CD4-positive, CD25-positive, alpha-beta regulatory T cell (primary cell): ENCODE results near the gene RAB23. TPM values are rescaled to one million over a fixed set of nuclear protein-coding genes. Genes with fewer than 3 reads are reported as not detected.

Experiments used
- ATAC-seq, 2 donors: fragments of 150-1000 bp; cut with Tn5 transposase; one replicate each; pipeline ENCODE4 v1.10.0; 2021; ENCODE audit warnings: low read depth in 2 of 2, moderate number of reproducible peaks in 2 of 2, moderate library complexity in 1 of 2
- DNase-seq, 3 donors: peaks; one replicate each; pipeline versions ENCODE4 v3.0.0 to v3.0.0-alpha.2; 2012 to 2022; ENCODE audit warnings: mixed read lengths in 1 of 3
- H3K27ac ChIP-seq: one replicate; pipeline ENCODE4 v1.7.0; 2013; ENCODE audit warnings: mild to moderate bottlenecking, low read length; ENCODE audit not compliant: insufficient read depth, poor library complexity, severe bottlenecking
- H3K27me3 ChIP-seq: one replicate; pipeline ENCODE4 v1.7.0; 2013; ENCODE audit warnings: low read length; ENCODE audit not compliant: control insufficient read depth, insufficient read depth
- H3K36me3 ChIP-seq: one replicate; pipeline ENCODE4 v1.7.0; 2013; ENCODE audit warnings: mild to moderate bottlenecking, low read length, moderate library complexity; ENCODE audit not compliant: control insufficient read depth, insufficient read depth
- H3K4me1 ChIP-seq: 2 replicates; pipeline ENCODE4 v1.7.0; 2013; ENCODE audit warnings: mild to moderate bottlenecking, low read length; ENCODE audit not compliant: insufficient read depth, control insufficient read depth, poor library complexity, severe bottlenecking
- H3K4me3 ChIP-seq: one replicate; pipeline ENCODE4 v1.7.0; 2013; ENCODE audit warnings: low read depth, mild to moderate bottlenecking, low read length, moderate library complexity
- H3K9me3 ChIP-seq, 2 experiments: 1 replicate in 1 of 2; 2 replicates in 1 of 2; pipeline ENCODE4 v1.7.0; 2013; ENCODE audit warnings: low read length in 2 of 2, mild to moderate bottlenecking in 1 of 2, moderate library complexity in 1 of 2; ENCODE audit not compliant: control insufficient read depth in 2 of 2
- H3K27ac Mint-ChIP-seq, 3 donors: one replicate each; pipeline ENCODE4 v1.8.0; 2020 to 2022; ENCODE audit warnings: mild to moderate bottlenecking in 3 of 3, mixed read lengths in 3 of 3, moderate library complexity in 2 of 3
- H3K27me3 Mint-ChIP-seq: one replicate; pipeline ENCODE4 v1.8.0; 2022; ENCODE audit warnings: mild to moderate bottlenecking, mixed read lengths
- H3K36me3 Mint-ChIP-seq: one replicate; pipeline ENCODE4 v1.8.0; 2020; ENCODE audit warnings: mixed read lengths
- H3K4me1 Mint-ChIP-seq, 4 donors: one replicate each; pipeline ENCODE4 v1.8.0; 2020 to 2022; ENCODE audit warnings: mixed read lengths in 4 of 4, mild to moderate bottlenecking in 1 of 4
- H3K4me3 Mint-ChIP-seq, 4 donors: one replicate each; pipeline ENCODE4 v1.8.0; 2020 to 2022; ENCODE audit warnings: mild to moderate bottlenecking in 4 of 4, mixed read lengths in 4 of 4, moderate library complexity in 3 of 4
- H3K9me3 Mint-ChIP-seq, 7 donors: one replicate each; pipeline ENCODE4 v1.8.0; 2020 to 2022; ENCODE audit warnings: mixed read lengths in 7 of 7, mild to moderate bottlenecking in 3 of 7, moderate library complexity in 2 of 7
- polyA plus RNA-seq, 4 donors: library from polyadenylated mRNA; unstranded; fragments of 300-500 nt; fragmentation: Illumina TruSeq; gene quantifications; one replicate each; pipeline ENCODE4 v1.2.3, GENCODE V29; 2021
- total RNA-seq: library from RNA; stranded (reverse); gene quantifications from one replicate; pipeline ENCODE4 v1.2.3, GENCODE V29; 2022

Gene RAB23
- total and polyA plus RNA-seq, 5 donors from 2014 or later: 0.07 to 0.56 (median 0.28) TPM; not detected in 1

GRCh38 chr6:57177545-57178265 is 44.4 kb downstream of the RAB23 start:
- no peaks in the 10 kb centered on the region for H3K9me3 Mint-ChIP-seq
- no peak overlapping the region for H3K27ac ChIP-seq
- H3K4me1 ChIP-seq: peaks cover 11% of the 10 kb centered on the region
- H3K36me3 Mint-ChIP-seq: peaks cover 7% of the 10 kb centered on the region
- H3K27ac Mint-ChIP-seq: peak overlapping the region in 2 of 3 donors; percentile 15 to 18
- no peak for ATAC-seq
- peaks cover 22 to 36% (median 24%) of the 10 kb centered on the region in 4 donors for H3K4me1 Mint-ChIP-seq
- DNase-seq: no peak
- H3K27me3 Mint-ChIP-seq: no peaks in the 10 kb centered on the region
- H3K4me3 ChIP-seq: no peak overlapping the region
- H3K4me3 Mint-ChIP-seq: no peak overlapping the region
- peaks cover 3% of the 10 kb centered on the region for H3K36me3 ChIP-seq
- no peaks in the 10 kb centered on the region for H3K27me3 ChIP-seq
- H3K9me3 ChIP-seq: no peaks in the 10 kb centered on the region

- Mint-ChIP-seq H3K4me3 (peak overlapping the region in 2 of 4 donors; percentile 7 to 94), H3K9me3 (no peaks in the 10 kb centered on the region), H3K4me1 (peaks cover 24 to 51% (median 28%) of the 10 kb centered on the region in 4 donors), H3K36me3 (no peaks in the 10 kb centered on the region), H3K27ac (peak overlapping the region in 1 of 3 donors; percentile 92), H3K27me3 (no peaks in the 10 kb centered on the region)
- Histone ChIP-seq H3K4me1 (peaks cover 22% of the 10 kb centered on the region), H3K27me3 (no peaks in the 10 kb centered on the region), H3K27ac (no peak overlapping the region), H3K36me3 (no peaks in the 10 kb centered on the region), H3K4me3 (peak overlapping the region; percentile 90), H3K9me3 (no peaks in the 10 kb centered on the region)
- no peak for ATAC-seq
- no peak for DNase-seq
Observed at GRCh38 chr6:57174511-57174907, 47.6 kb downstream of the RAB23 start.

- Histone ChIP-seq H3K27ac (peak overlapping the region; percentile 88), H3K9me3 (no peaks in the 10 kb centered on the region), H3K36me3 (no peaks in the 10 kb centered on the region), H3K4me1 (peaks cover 22% of the 10 kb centered on the region), H3K4me3 (peak overlapping the region; percentile 90), H3K27me3 (no peaks in the 10 kb centered on the region)
- no peak for ATAC-seq
- Mint-ChIP-seq H3K36me3 (no peaks in the 10 kb centered on the region), H3K9me3 (no peaks in the 10 kb centered on the region), H3K27me3 (no peaks in the 10 kb centered on the region), H3K4me3 (peak overlapping the region; percentile 92 to 94 (median 94)), H3K4me1 (peaks cover 24 to 50% (median 28%) of the 10 kb centered on the region in 4 donors), H3K27ac (peak overlapping the region; percentile 48 to 92 (median 79))
- DNase-seq: peak in 1 of 3 donors; percentile 13
Observed at GRCh38 chr6:57173886-57174510, 48.1 kb downstream of the RAB23 start.

- Histone ChIP-seq H3K4me3 (peak overlapping the region; percentile 90), H3K36me3 (no peaks in the 10 kb centered on the region), H3K27me3 (no peaks in the 10 kb centered on the region), H3K4me1 (peaks cover 22% of the 10 kb centered on the region), H3K27ac (peak overlapping the region; percentile 88), H3K9me3 (no peaks in the 10 kb centered on the region)
- ATAC-seq (no peak), DNase-seq (peak in 2 of 3 donors; percentile 29 to 73)
- Mint-ChIP-seq H3K4me3 (peak overlapping the region; percentile 92 to 94 (median 94)), H3K4me1 (peaks cover 24 to 48% (median 27%) of the 10 kb centered on the region in 4 donors), H3K27ac (peak overlapping the region; percentile 79 to 92 (median 92)), H3K36me3 (peaks cover 1% of the 10 kb centered on the region), H3K9me3 (no peaks in the 10 kb centered on the region), H3K27me3 (no peaks in the 10 kb centered on the region)
Observed at GRCh38 chr6:57173056-57173885, 48.8 kb downstream of the RAB23 start.

GRCh38 chr6:57172136-57173055 is 49.7 kb downstream of the RAB23 start, which contains the start of gene BAG2:
Gene BAG2 (plus strand): TSS chr6:57172326. CDS start chr6:57172698, 372 bp downstream.
- peaks cover 22% of the 10 kb centered on the region for H3K4me1 ChIP-seq
- ATAC-seq (peak; percentile 86 to 89), DNase-seq (peak; percentile 79 to 95 (median 85))
- peak within 1 kb of the TSS; percentile 92 to 94 (median 94) for H3K4me3 Mint-ChIP-seq
- H3K9me3 ChIP-seq: no peaks in the 10 kb centered on the region
- H3K9me3 Mint-ChIP-seq: no peaks in the 10 kb centered on the region
- H3K27me3 Mint-ChIP-seq: no peaks in the 10 kb centered on the region
- no peaks in the 10 kb centered on the region for H3K27me3 ChIP-seq
- H3K4me1 Mint-ChIP-seq: peaks cover 23 to 48% (median 25%) of the 10 kb centered on the region in 4 donors
- no peaks in the 10 kb centered on the region for H3K36me3 ChIP-seq
- peak within 1 kb of the TSS; percentile 88 for H3K27ac ChIP-seq
- peaks cover 3% of the 10 kb centered on the region for H3K36me3 Mint-ChIP-seq
- H3K4me3 ChIP-seq: peak within 1 kb of the TSS; percentile 92
- peak within 1 kb of the TSS; percentile 92 to 94 (median 92) for H3K27ac Mint-ChIP-seq

DNA sequence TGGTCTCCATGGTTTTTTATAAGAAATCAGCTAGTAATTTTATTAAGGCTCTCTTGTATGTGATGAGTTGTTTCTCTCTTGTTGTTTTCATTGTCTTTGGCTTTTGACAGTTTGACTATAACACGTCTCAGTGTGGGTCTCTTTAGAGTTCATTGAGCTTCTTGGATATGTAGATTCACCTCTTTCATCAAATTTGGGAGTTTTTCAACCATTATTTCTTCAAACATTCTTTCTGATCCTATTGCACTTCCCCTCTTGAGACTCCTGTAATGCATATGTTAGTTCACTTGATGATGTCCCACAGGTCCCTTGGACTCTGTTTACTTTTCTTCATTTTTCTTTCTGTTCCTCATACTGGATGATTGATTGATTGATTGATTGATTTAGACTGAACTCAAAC is 57.0 kb downstream of the RAB23 start:
- ATAC-seq (no peak), DNase-seq (no peak)
- H3K27ac ChIP-seq: no peak overlapping the region
- Mint-ChIP-seq H3K9me3 (peaks cover 0 to 15% (median 0%) of the 10 kb centered on the region in 7 donors), H3K4me1 (peaks cover 0 to 11% (median 0%) of the 10 kb centered on the region in 4 donors), H3K27ac (no peak overlapping the region), H3K4me3 (no peak overlapping the region), H3K36me3 (peaks cover 47% of the 10 kb centered on the region), H3K27me3 (no peaks in the 10 kb centered on the region)
- no peaks in the 10 kb centered on the region for H3K27me3 ChIP-seq
- no peaks in the 10 kb centered on the region for H3K4me1 ChIP-seq
- H3K36me3 ChIP-seq: peaks cover 24% of the 10 kb centered on the region
- H3K4me3 ChIP-seq: no peak overlapping the region
- H3K9me3 ChIP-seq: peaks cover 0 to 4% of the 10 kb centered on the region in 2 experiments
